ENCODE measurements around the gene NKX6-2. TPM values are rescaled to one million over a fixed set of nuclear protein-coding genes. Genes with fewer than 3 reads are reported as not detected.
"Not testable (repeated sequence)": the region's sequence is repeated elsewhere in the genome, so short reads cannot be mapped to it uniquely, and the experiment has no call there.

NKX6-2 gene
- total RNA-seq, 2 donors from 2014 or later, result not detected

DNA sequence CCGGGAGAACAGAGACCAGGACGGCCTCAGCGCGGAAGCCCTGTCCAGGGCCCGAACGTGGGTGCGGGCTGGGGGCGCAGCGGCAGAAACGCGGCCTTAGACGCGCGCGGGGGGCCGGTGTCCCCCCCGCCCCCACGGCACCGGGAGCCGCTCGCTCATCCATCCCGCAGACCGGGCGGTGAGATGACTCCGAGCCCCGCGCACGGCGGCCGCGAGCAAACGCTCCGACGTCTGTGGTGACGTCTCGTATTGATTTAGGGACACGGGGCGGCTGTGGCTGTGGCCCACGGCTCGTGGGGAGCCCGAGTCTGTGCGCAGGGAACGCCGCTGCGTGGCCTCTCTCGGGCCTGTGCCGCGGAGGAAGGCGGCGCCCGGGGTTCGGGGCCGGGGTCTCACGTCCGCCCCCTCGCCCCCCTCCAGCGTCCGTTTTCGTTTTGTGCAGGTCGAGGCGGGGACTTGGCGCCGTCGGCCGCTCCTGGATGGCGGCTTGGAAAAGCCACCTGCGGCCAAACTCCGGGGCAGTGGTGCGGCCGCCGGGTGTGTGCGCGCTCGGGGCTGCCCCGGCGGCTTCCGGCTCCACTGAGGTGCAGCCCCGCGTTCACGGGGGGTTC is 1.0 kb upstream of the NKX6-2 start:
- intact Hi-C loops (cut with DNase I, micrococcal nuclease), result loop anchor here in 1 of 2 donors (10.0 kb wide), 1 partner anchor 132 kb away; no protein-coding TSS in a partner anchor
- DNase-seq, result no peak
- ATAC-seq, result peak; percentile 33

- DNase-seq, result no peak
- intact Hi-C loops (cut with DNase I, micrococcal nuclease), result loop anchor here in 1 of 2 donors (10.0 kb wide), 1 partner anchor 132 kb away; no protein-coding TSS in a partner anchor
- no peak for ATAC-seq
Measured at GRCh38 chr10:132786476-132786883, 533 bp upstream of the NKX6-2 start.

GRCh38 chr10:132784866-132785722 is 853 bp downstream of the NKX6-2 start:
- DNase-seq, result peak in 1 of 2 donors; percentile 23
- intact Hi-C loops (cut with DNase I, micrococcal nuclease), result loop anchor here in 1 of 2 donors (10.0 kb wide), 1 partner anchor 130 kb away; no protein-coding TSS in a partner anchor
- no peak for ATAC-seq

- ATAC-seq, result no peak
Measured at GRCh38 chr10:132783940-132784865, 1.7 kb downstream of the NKX6-2 start.

GRCh38 chr10:132783165-132783939 is 2.6 kb downstream of the NKX6-2 start:
- ATAC-seq (no peak), DNase-seq (no peak)
- intact Hi-C loops (cut with DNase I, micrococcal nuclease), result loop anchor here in 1 of 2 donors (10.0 kb wide), 1 partner anchor 129 kb away; no protein-coding TSS in a partner anchor

More at GRCh38 chr10:132783940-132784865, 1.7 kb downstream of the NKX6-2 start:
- intact Hi-C loops (cut with DNase I, micrococcal nuclease), result loop anchor here in 1 of 2 donors (10.0 kb wide), 1 partner anchor 129 kb away; no protein-coding TSS in a partner anchor
- DNase-seq, result no peak

- DNase-seq, result no peak
- intact Hi-C loops (cut with DNase I, micrococcal nuclease), result loop anchor here in 1 of 2 donors (10.0 kb wide), 1 partner anchor 127 kb away; no protein-coding TSS in a partner anchor
- no peak for ATAC-seq
Measured at GRCh38 chr10:132781556-132781955, 4.4 kb downstream of the NKX6-2 start.

GRCh38 chr10:132780356-132780755 is 5.6 kb downstream of the NKX6-2 start:
- ATAC-seq, result no peak
- intact Hi-C loops (cut with DNase I, micrococcal nuclease), result loop anchor here in 1 of 2 donors (10.0 kb wide), 1 partner anchor 126 kb away; no protein-coding TSS in a partner anchor

GRCh38 chr10:132779549-132780294 is 6.2 kb downstream of the NKX6-2 start:
- ATAC-seq, result no peak
- intact Hi-C loops (cut with DNase I, micrococcal nuclease), result loop anchor here in 1 of 2 donors (10.0 kb wide), 1 partner anchor 125 kb away; no protein-coding TSS in a partner anchor
- no peak for DNase-seq

More at GRCh38 chr10:132780356-132780755, 5.6 kb downstream of the NKX6-2 start:
- no peak for DNase-seq

- intact Hi-C loops (cut with DNase I, micrococcal nuclease), result no loop called here
- no peak for DNase-seq
- ATAC-seq, result no peak
Measured at GRCh38 chr10:132777441-132777840, 8.5 kb downstream of the NKX6-2 start.

DNA sequence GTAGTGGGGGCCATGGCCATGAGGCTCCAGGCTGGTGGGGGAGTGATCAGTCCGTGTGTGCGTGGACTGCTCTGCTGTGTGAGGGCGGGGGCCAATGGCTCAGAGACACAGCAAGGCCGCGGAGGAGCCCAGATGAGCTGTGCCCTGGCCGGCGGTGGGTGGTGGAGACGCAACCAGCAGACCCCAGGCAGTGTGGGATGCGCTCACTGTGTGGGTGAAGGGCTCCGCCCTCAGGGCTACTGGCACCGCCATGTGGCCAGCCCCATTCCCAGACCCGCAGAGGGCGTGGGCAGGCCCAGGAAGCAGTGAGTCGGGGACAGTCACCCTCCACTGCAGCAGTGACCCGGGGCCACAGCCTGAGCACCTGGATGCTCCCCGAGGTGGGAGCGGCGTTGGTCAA is 9.1 kb downstream of the NKX6-2 start:
- ATAC-seq (no peak), DNase-seq (no peak)
- intact Hi-C loops (cut with DNase I, micrococcal nuclease), result no loop called here

DNA sequence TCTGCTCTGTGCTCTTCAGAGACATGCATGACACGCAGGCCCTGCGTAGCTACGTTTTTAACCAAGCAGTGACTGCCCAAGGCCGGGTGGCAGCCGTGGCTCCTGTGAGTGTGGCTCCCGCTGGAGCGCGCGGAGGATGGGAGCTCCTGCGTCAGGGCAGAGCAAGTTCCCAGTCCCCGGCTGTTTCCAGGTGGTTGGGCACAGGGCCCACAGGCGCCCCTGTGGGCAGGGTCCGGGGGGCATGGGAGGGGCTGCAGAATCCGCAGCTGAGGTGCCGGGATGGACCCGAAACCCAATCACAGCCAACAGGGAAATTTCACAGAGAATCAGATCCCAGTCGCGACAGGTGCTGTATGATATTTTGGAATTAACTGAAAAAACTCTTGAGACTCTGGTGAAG is 9.8 kb downstream of the NKX6-2 start:
- DNase-seq, result no peak
- no peak for ATAC-seq
- intact Hi-C loops (cut with DNase I, micrococcal nuclease), result no loop called here

DNA sequence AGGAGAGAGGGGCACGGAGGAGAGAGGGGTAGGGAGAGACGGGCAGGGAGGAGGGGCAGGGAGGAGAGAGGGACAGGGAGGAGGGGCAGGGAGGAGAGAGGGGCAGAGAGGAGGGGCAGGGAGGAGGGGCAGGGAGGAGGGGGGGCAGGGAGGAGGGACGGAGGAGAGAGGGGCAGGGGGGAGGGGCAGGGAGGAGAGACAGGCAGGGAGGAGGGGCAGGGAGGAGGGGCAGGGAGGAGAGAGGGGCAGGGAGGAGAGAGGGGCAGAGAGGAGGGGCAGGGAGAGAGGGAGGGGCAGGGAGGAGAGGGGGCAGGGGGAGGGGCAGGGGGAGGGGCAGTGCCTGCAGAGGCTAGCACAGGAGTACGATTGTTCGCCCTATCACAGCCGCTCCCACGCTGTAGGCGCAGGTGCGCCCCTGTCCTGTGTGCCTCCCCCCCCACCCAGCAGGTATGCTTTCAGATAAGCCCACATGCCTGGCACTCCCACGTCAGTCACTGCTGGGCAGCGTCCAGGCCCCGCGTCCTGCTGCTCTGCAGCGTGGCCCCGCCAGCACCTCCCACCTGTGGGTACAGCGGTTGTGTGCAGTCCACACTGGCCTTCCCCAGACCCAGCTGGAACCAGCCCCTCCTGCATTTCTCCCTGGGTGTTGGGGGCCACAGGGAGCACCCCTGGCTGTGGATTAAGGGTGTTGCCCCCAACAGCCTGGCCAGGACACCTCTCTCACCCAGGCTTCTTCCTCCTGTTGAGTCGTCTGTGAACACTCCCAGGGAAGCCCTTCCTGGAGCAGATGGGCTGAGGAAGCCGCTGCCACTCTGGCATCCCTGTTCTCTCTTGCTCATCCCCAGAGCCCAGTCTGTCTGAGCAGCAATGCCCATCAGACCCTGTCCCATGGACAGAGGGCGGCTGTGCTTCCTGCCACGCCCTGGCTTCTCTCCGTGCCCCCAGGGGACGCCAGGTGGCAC is 10.8 kb downstream of the NKX6-2 start:
- peak; percentile 73 for ATAC-seq
- DNase-seq, result peak; percentile 57 to 70

GRCh38 chr10:132774181-132774901 is 11.6 kb downstream of the NKX6-2 start:
- intact Hi-C loops (cut with DNase I, micrococcal nuclease), result no loop called here
- peak; percentile 78 for ATAC-seq
- DNase-seq, result peak in 1 of 2 donors; percentile 33

More for the DNA sequence above, 10.8 kb downstream of the NKX6-2 start:
- intact Hi-C loops (cut with DNase I, micrococcal nuclease), result no loop called here

DNA sequence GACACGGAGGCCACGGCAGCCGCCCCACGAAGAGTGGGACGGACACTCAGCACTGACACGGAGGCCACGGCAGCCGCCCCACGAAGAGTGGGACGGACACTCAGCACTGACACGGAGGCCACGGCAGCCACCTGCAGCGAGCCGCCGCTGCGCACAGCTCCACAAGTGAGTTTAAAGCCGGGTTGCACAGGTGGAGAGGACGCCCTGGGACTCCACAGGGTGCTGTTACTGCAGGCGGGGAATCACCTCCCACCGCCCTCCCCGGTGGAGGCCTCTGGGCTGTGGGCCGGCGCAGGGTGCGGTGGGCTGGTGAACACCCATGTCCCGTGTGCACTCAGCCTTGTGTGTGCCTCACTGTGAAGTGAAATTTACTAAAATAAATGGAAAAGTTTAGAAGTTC is 13.1 kb downstream of the NKX6-2 start:
- intact Hi-C loops (cut with DNase I, micrococcal nuclease); ATAC-seq; DNase-seq: not testable (repeated sequence)
